GM04504 (cell line): ENCODE results near the gene TRAIP.
A peak's percentile ranks its signal among the peaks of the same experiment; 100 is the strongest.
"Not testable (repeated sequence)": the region's sequence is repeated elsewhere in the genome, so short reads cannot be mapped to it uniquely, and the experiment has no call there.

Experiments used
- DNase-seq: peaks from one replicate; pipeline ENCODE4 v3.0.0-alpha.2; 2012; ENCODE audit warnings: low read depth

TRAIP gene

GRCh38 chr3:49856181-49857005 lies at the start of gene TRAIP:
TRAIP (minus strand) TSS chr3:49856564; CDS start chr3:49856453, 111 bp downstream.
- peak; percentile 80 for DNase-seq

GRCh38 chr3:49904448-49904847 lies 48.1 kb upstream of the TRAIP start:
- DNase-seq, result not testable (repeated sequence)

- DNase-seq, result no peak
These were observed 47.4 kb upstream of the TRAIP start, which contains the start of gene MST1R for GRCh38 chr3:49903451-49904424. MST1R (minus strand) TSS chr3:49903873; CDS start chr3:49903609, 264 bp downstream.

GRCh38 chr3:49902511-49903345 lies 46.4 kb upstream of the TRAIP start:
- DNase-seq, result no peak

- DNase-seq, result no peak
These were observed 45.3 kb upstream of the TRAIP start for GRCh38 chr3:49901366-49902339.

GRCh38 chr3:49900491-49901153 lies 44.3 kb upstream of the TRAIP start:
- no peak for DNase-seq

GRCh38 chr3:49899815-49900214 lies 43.5 kb upstream of the TRAIP start:
- DNase-seq, result no peak

GRCh38 chr3:49898991-49899390 lies 42.6 kb upstream of the TRAIP start:
- no peak for DNase-seq

- DNase-seq, result no peak
These were observed 40.0 kb upstream of the TRAIP start for GRCh38 chr3:49896345-49896744.

GRCh38 chr3:49895791-49896190 lies 39.4 kb upstream of the TRAIP start:
- DNase-seq, result no peak

GRCh38 chr3:49889296-49889695 lies 32.9 kb upstream of the TRAIP start:
- no peak for DNase-seq

- no peak for DNase-seq
These were observed 30.5 kb upstream of the TRAIP start for GRCh38 chr3:49886922-49887265.

GRCh38 chr3:49883998-49884397 lies 27.6 kb upstream of the TRAIP start:
- no peak for DNase-seq

GRCh38 chr3:49882166-49882565 lies 25.8 kb upstream of the TRAIP start:
- no peak for DNase-seq

GRCh38 chr3:49880581-49881315 lies 24.4 kb upstream of the TRAIP start:
- DNase-seq, result no peak

GRCh38 chr3:49879721-49880120 lies 23.4 kb upstream of the TRAIP start:
- no peak for DNase-seq

- no peak for DNase-seq
These were observed 22.3 kb upstream of the TRAIP start for GRCh38 chr3:49878686-49879085.

GRCh38 chr3:49877716-49878115 lies 21.4 kb upstream of the TRAIP start:
- no peak for DNase-seq

GRCh38 chr3:49876567-49876966 lies 20.2 kb upstream of the TRAIP start:
- no peak for DNase-seq
